ENCODE measurements around the gene TSEN2.
"Not testable (repeated sequence)": the region's sequence is repeated elsewhere in the genome, so short reads cannot be mapped to it uniquely, and the experiment has no call there.

Gene TSEN2

GRCh38 chr3:12443781-12444522, 40.3 kb upstream of the TSEN2 start:
- H3K27me3 ChIP-seq: no peaks in the 10 kb centered on the region
- no peak overlapping the region for H3K9ac ChIP-seq
- no peak overlapping the region for H3K4me2 ChIP-seq
- no peaks in the 10 kb centered on the region for H3K4me1 ChIP-seq
- H3K27ac ChIP-seq: no peak overlapping the region
- TF ChIP-seq Cebpa-rat (IDR thresholded peaks at IDR 0.05): no peak
- no peaks in the 10 kb centered on the region for H3K36me3 ChIP-seq
- no peaks in the 10 kb centered on the region for H4K20me1 ChIP-seq
- no peak overlapping the region for H3K4me3 ChIP-seq
- H3K9me3 ChIP-seq (replicated peaks in 1 of 11): peaks cover 0 to 7% (median 0%) of the 10 kb centered on the region in 11 experiments; a peak in 4 of 22 replicates

GRCh38 chr3:12444582-12445471, 39.5 kb upstream of the TSEN2 start:
- TF ChIP-seq Cebpa-rat (IDR thresholded peaks at IDR 0.05): no peak
- H3K27me3 ChIP-seq: no peaks in the 10 kb centered on the region
- no peak overlapping the region for H3K4me2 ChIP-seq
- H3K9ac ChIP-seq: no peak overlapping the region
- peaks cover 0 to 9% (median 0%) of the 10 kb centered on the region in 11 experiments; a peak in 4 of 22 replicates for H3K9me3 ChIP-seq (replicated peaks in 1 of 11)
- no peak overlapping the region for H3K27ac ChIP-seq
- H3K4me1 ChIP-seq: no peaks in the 10 kb centered on the region
- H3K4me3 ChIP-seq: no peak overlapping the region
- H4K20me1 ChIP-seq: no peaks in the 10 kb centered on the region
- no peaks in the 10 kb centered on the region for H3K36me3 ChIP-seq

- Histone ChIP-seq H3K4me3 (no peak overlapping the region), H3K27me3 (no peaks in the 10 kb centered on the region), H3K4me1 (no peaks in the 10 kb centered on the region)
These were observed 38.6 kb upstream of the TSEN2 start for GRCh38 chr3:12445523-12446240.

GRCh38 chr3:12446298-12446697, 38.0 kb upstream of the TSEN2 start:
- Histone ChIP-seq H3K27ac (no peak overlapping the region), H3K27me3 (no peaks in the 10 kb centered on the region), H4K20me1 (no peaks in the 10 kb centered on the region)

More at GRCh38 chr3:12445523-12446240, 38.6 kb upstream of the TSEN2 start:
- no peaks in the 10 kb centered on the region for H3K36me3 ChIP-seq
- peaks cover 0 to 14% (median 0%) of the 10 kb centered on the region in 11 experiments; a peak in 4 of 22 replicates for H3K9me3 ChIP-seq (replicated peaks in 1 of 11)
- no peak for TF ChIP-seq Cebpa-rat (IDR thresholded peaks at IDR 0.05)
- H4K20me1 ChIP-seq: no peaks in the 10 kb centered on the region
- no peak overlapping the region for H3K4me2 ChIP-seq
- H3K9ac ChIP-seq: no peak overlapping the region
- no peak overlapping the region for H3K27ac ChIP-seq

GRCh38 chr3:12447075-12447474, 37.2 kb upstream of the TSEN2 start:
- no peaks in the 10 kb centered on the region for H3K36me3 ChIP-seq
- H3K27me3 ChIP-seq: no peaks in the 10 kb centered on the region
- H3K9me3 ChIP-seq (replicated peaks in 1 of 11): peaks cover 0 to 21% (median 4%) of the 10 kb centered on the region in 11 experiments; a peak in 5 of 22 replicates
- no peak overlapping the region for H3K27ac ChIP-seq
- H3K4me2 ChIP-seq: no peak overlapping the region
- no peaks in the 10 kb centered on the region for H4K20me1 ChIP-seq
- 0 out of 20 replicates have a peak, but pooled peaks cover 0 to 4% (median 0%) of the 10 kb centered on the region in 10 experiments for H3K4me1 ChIP-seq
- TF ChIP-seq Cebpa-rat (IDR thresholded peaks at IDR 0.05): no peak
- no peak overlapping the region for H3K4me3 ChIP-seq
- no peak overlapping the region for H3K9ac ChIP-seq

More at GRCh38 chr3:12446298-12446697, 38.0 kb upstream of the TSEN2 start:
- no peaks in the 10 kb centered on the region for H3K36me3 ChIP-seq
- H3K9me3 ChIP-seq (replicated peaks in 1 of 11): peaks cover 0 to 15% (median 0%) of the 10 kb centered on the region in 11 experiments; a peak in 5 of 22 replicates
- TF ChIP-seq Cebpa-rat (IDR thresholded peaks at IDR 0.05): no peak
- no peak overlapping the region for H3K9ac ChIP-seq
- no peaks in the 10 kb centered on the region for H3K4me1 ChIP-seq
- no peak overlapping the region for H3K4me2 ChIP-seq
- H3K4me3 ChIP-seq: no peak overlapping the region

GRCh38 chr3:12448404-12449202, 35.7 kb upstream of the TSEN2 start:
- not testable (repeated sequence) for H3K4me3 ChIP-seq, H3K27me3 ChIP-seq, H3K4me1 ChIP-seq, H4K20me1 ChIP-seq, H3K36me3 ChIP-seq, H3K4me2 ChIP-seq, H3K27ac ChIP-seq, H3K9ac ChIP-seq
- H3K9me3 ChIP-seq (replicated peaks in 1 of 11): peaks cover 0 to 21% (median 4%) of the 10 kb centered on the region in 11 experiments; a peak in 5 of 22 replicates

- H3K9ac ChIP-seq: no peak overlapping the region
- peaks cover 0 to 21% (median 4%) of the 10 kb centered on the region in 11 experiments; a peak in 5 of 22 replicates for H3K9me3 ChIP-seq (replicated peaks in 1 of 11)
- H3K4me3 ChIP-seq: no peak overlapping the region
- TF ChIP-seq Cebpa-rat (IDR thresholded peaks at IDR 0.05): no peak
- H3K27me3 ChIP-seq: no peaks in the 10 kb centered on the region
- 0 out of 20 replicates have a peak, but pooled peaks cover 0 to 4% (median 0%) of the 10 kb centered on the region in 10 experiments for H3K4me1 ChIP-seq
- H3K27ac ChIP-seq: no peak overlapping the region
- no peaks in the 10 kb centered on the region for H4K20me1 ChIP-seq
- no peaks in the 10 kb centered on the region for H3K36me3 ChIP-seq
- H3K4me2 ChIP-seq: no peak overlapping the region
These were observed 34.2 kb upstream of the TSEN2 start for GRCh38 chr3:12449889-12450682.

- Histone ChIP-seq H3K27me3 (no peaks in the 10 kb centered on the region), H3K4me1 (0 out of 20 replicates have a peak, but pooled peaks cover 0 to 4% (median 0%) of the 10 kb centered on the region in 10 experiments), H4K20me1 (no peaks in the 10 kb centered on the region), H3K9ac (no peak overlapping the region), H3K9me3 (replicated peaks in 1 of 11) (peaks cover 0 to 21% (median 4%) of the 10 kb centered on the region in 11 experiments; a peak in 5 of 22 replicates), H3K4me3 (no peak overlapping the region), H3K27ac (no peak overlapping the region), H3K4me2 (no peak overlapping the region; a peak in 1 of 22 replicates), H3K36me3 (no peaks in the 10 kb centered on the region)
- TF ChIP-seq Cebpa-rat (IDR thresholded peaks at IDR 0.05): no peak
These were observed 32.8 kb upstream of the TSEN2 start for GRCh38 chr3:12451481-12451880.
